Measurements from ENCODE around the gene COP1.
A peak's percentile ranks its signal among the peaks of the same experiment; 100 is the strongest.

COP1 gene

DNA sequence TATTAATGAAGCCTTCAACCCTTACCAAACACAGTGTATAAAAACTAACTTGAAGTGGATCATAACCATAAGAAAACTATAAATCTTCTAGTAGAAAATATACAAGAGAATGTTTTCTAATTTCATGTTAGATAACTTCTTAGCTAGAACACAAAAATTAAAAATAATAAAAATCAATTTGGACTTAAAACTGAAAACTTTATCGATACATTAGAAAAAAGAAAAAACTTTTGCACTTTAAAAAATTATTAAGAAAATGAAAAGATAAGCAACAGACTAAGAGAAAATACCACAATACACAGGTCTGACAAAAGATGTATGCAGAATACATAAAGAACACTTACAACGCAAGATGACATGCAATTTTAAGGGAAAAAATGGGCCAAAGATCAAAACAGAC, 8.7 kb downstream of the COP1 start:
- DNase-seq: no peak

DNA sequence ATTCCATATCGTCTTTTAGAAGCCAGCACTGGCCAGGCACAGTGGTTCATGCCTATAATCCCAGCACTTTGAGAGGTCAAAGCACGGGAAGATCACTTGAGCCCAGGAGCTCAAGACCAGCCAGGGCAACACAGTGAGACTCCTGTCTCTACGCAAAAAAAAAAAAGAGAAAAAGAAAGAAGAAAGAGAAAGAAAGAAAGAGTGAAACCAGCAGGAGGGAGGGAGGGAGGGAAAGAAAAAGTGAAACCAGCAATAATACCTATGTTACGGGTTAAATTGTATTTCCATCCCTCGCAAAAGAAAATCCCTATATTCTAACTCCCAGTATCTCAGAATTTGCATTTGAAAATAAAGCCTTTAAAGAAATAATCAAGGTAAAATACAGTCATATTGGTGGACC, 10.4 kb downstream of the COP1 start:
- DNase-seq: no peak

DNA sequence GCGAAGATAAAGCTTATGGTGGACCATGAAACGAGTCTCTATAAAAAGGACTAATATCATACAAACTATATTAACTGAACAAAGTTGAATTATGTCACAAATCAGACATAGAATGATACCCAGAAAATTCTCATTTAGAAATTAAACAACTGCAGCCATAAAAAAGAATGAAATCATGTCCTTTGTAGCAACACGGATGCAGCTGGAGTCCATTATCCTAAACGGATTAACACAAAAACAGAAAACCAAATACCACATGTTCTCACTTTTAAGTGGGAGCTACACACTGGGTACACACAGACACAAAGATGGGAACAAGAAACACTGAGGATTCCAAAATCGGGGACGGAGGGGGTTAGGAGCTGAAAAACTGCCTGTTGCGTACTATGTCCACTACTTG, 11.5 kb downstream of the COP1 start:
- no peak for DNase-seq

DNA sequence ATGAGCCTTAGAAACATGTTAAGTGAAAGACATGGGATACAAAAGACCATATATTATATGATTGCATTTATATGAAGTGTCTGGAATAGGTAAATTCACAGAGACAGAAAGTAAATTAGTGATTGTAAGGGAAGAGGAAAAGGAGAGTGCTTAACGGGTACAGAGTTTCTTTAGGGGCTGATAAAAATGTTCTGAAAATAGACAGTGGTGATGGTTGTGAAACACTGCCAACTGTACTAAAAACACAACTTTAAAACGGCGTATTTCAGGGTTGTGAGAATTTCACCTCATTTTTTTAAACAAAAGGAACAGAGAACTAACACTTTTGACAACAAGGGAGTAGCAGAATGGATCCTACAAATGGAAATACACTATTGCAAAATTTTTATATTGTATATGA, 13.4 kb downstream of the COP1 start:
- no peak for DNase-seq

DNA sequence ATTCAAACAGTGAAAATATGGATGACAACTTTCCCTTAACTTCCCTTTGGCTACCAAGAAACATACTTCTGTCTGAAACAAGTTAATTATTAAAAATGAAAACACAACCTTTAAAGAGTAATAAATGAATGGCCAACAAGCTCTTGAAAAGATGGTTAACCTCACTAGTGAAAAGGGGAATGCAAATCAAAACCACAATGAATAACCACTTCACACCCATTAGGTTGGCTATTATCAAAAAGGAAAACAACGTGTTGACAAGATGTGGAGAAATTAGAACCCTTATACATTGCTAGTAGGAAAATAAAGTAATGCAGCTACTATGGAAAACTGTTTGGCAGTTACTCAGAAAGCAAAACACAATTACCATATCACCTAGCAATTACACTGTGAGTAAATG, 14.1 kb downstream of the COP1 start:
- DNase-seq: no peak

DNA sequence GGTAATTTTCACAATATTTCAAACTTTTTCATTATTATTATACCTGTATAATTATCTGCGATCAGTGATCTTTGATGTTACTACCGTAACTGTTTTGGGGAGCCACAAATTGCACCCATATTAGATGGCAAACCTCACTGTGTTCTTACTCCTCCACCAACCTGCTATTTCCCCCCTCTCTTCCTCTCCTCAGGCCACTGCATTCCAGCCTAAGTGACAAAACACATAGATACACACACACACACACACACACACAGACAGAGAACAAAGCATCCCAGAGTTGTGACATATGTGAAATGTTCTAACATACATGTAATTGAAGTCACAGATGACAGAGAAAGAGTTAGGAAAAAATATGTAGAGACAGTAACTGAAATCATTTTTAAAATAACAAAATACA, 18.5 kb downstream of the COP1 start:
- no peak for DNase-seq

DNA sequence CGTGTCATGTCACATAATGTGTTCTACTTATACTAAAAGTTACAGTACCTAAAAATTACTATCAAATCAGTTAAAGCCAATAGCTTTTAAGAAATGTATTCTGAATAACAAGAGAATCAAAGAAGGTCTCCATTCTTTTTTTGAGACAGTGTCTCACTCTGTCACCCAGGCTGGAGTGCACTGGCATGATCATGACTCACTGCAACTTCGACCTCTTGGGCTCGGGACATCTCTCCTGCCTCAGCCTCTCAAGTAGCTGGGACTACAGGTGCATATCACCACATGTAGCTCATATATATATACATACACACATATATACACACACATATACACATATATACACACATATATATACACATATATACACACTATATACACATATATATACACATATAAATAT, 20.1 kb downstream of the COP1 start:
- no peak for DNase-seq

DNA sequence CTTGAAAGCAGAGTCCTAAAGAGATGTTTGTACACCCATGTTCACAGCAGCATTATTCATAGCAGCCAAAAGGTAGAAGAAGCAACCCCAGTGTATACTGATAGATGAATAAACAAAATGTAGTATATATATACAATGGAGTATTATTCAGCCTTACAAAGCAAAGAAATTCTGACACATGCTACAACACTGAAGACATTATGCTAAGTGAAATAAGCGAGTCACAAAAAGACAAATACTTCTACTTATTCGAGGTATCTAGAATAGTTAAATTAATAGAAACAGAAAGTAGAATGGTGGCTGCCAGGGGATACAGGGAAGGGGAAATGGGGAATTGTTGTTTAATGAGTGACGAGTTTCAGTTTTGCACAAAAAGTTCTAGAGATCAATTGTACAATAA, 23.5 kb downstream of the COP1 start:
- no peak for DNase-seq

DNA sequence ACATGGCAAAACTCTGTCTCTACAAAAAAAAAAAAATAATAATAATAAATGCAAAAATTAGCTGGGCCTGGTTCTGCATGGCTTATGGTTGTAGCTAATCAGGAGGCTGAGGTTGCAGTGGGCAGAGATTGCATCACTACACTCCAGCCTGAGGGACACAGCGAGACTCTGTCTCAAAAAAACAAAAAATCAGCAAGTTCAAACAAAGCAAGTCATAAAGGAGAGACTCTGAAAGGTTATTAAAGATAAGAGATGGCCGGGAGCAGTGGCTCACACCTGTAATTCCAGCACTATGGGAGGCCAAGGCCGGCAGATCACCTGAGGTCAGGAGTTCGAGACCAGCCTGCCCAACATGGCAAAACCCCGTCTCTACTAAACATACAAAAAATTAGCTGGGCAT, 28.8 kb downstream of the COP1 start:
- peak; percentile 6 for DNase-seq

DNA sequence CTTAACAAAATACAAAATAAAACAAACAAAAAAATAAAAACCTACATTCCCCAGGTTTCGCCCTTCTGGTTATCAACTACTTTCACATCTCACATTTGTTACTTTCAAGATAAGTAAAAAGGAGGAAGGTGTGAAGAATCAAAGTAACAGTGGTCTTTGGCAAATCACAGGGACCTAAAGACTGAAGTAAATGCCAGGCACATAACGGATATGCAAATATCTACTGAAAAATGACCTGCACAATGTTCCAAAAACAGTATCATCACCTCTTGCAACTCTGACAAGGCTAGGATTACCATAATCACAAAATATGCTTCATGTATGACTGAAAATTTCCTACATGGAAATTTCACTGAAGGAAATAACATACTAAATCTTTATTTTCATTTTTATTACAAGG, 29.3 kb downstream of the COP1 start:
- no peak for DNase-seq

DNA sequence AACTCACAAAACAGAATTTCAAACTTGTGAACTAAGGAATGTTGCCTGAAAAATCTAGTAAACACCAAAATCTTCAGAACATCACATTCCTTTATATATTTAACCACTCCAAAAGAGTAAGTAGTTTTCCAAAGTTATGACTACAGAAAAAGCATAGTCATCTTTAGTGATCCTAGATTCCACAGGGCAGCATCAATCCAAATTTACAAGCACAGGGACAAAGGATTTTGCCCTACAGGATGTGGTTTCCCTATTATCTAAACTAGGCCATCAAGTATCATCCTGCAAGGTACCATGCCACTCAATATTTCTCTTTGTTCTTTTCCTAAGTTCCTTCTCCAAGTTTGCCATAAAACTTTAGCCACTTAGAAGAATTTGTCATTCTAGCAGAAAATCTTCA, 33.0 kb downstream of the COP1 start:
- peak; percentile 3 for DNase-seq

DNA sequence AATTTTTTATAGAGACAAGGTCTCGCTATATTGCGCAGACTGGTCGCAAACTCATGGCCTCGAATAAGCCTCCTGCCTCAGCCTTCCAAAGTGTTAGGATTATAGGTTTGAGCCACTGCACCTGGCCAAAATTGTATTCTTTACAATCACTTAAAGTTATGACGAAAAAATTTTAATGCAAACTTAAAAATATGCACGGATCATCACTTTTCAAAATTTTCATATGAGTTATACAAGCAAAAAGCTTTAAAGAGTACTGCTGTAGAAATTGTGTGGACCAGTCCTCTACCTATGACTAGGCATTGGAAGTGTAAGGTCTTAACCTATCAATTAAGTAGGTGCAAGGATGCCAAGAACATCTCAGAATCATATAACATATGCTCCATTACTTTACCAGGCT, 34.9 kb downstream of the COP1 start:
- DNase-seq: no peak

DNA sequence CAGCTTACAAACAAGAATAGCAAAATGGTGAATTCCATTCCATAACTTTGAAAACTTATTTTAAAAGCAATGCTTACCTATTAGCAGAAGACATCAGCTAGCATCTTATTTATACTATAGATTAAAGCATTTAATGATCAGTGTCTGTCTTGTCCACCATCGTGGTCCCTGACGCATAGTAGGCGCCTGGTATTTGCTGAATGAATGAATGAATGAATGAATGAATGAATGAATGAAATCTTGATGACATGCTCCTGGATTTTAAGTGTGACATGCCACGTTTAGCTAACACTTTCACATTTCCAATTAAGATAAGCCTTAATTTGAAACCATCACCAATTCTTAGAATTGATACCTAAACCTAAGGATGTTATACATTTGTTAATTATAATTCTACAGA, 39.9 kb downstream of the COP1 start:
- no peak for DNase-seq

DNA sequence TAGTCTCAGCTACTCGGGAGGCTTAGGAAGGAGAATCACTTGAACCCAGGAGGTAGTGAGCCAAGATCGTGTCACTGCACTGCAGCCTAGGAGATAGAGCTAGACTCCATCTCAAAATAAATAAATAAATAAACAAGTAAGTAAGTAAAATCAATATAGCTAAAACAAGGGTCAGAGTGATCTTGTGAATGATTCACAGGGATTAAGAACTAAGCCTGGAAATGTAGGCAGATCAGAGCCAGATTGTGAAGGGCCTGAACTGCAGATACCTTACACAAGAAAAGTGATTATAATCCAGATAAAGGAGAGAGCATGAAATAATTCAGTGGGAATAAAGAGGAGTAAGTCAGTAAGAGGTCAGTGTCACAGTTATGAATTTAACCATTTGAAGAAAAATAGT, 41.5 kb downstream of the COP1 start:
- no peak for DNase-seq

DNA sequence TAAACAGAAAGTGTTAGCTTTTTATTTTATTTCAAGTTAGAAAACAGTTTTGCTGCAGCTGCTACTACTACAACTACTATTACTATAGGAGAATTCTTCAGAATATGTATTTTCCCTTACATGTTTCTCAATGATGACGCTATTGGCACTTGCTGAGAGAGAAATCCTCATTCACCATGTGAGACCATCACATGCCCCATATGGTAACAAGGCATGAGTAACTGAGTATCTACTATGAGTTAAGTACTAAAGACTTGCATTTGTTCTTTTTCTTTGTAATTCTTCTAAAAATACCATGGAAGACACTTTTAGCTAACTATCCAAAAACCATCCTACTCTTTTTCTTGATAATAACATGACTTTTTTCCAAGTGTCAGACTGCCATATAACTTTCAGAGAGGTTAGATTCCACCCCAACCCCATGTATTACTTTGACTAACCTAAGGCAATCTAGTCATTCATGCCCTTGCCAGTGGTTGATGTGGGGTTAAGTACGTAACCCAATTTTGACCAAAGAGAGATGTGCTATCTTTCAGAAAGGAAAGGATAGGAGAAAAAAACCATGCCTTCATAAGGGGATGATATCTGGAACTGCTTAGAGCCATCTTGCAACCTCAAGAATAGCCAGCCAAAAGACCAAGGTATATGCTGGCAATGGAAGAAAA, 42.9 kb downstream of the COP1 start:
- DNase-seq: no peak

DNA sequence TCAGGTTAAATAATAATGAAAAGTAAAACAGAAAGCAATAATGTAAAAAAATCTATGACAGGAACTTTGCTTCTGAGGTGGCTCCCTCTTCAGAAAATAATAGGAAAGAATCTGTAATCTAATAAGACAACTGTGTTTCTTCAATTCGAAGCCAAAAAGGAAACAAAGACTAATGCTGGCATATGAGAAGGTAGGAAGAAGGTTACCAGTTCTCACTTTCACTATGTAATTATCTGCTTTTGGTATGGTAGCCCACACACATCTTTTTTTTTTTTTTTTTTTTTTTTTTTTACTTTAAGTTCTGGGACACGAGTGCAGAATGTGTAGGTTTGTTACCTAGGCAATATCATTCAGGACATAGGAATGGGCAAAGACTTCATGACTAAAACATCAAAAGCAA, 47.1 kb downstream of the COP1 start:
- no peak for DNase-seq

DNA sequence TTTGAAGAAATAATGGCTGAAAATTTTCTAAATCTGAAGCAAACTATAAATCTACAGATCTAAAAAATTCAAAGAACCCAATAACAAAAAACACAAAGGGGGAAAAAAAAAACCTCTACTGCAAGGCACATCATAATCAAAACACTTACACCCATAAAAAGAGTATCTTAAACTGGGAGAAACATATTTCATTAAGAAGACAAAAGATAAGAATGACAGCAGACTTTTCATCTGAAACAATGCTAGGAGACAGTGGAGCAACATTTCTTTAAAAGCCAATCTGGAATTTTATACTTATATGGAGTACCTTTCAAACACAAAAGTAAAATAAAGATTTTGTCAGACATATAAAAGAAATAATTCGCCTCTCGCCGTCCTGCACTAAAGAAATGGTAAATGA, 49.1 kb downstream of the COP1 start:
- DNase-seq: no peak

DNA sequence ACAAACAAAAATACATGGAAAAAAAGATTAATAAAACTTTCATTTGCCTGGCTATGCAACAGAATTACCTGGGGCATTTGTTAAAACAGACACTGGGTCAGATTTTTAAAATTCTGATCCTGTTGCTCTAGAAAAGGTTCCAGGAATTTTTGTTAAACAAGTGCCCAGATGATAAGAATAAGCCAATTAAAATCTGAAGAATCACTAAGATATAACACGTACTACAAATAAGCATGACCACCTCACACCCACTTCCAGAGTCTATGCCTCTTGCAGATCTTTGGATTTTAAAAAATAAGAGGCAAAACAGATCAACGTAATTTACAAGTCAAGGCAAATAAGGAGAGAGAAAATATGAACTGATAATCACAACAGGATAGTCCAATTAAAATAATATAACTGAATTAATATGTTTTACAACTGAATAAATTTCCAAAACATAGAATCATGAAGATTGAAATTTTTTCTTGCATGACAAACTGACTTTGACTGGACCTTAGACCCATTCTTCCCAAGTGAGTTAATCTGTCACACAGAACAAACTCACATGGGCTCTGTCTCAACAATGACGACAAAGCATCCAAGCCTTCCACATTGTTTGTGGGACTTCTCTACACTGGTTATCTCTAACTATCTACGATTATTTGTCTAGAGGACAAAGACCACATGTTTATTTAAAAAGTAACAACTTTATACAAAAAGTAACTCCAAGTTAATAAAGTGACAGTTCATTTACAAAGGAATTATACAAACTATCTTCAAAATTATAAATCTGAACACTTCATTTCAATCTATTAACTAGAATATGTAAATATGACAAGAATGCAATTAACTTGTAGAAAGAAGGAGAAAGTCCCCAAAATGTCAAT, 56.9 kb downstream of the COP1 start:
- no peak for DNase-seq

DNA sequence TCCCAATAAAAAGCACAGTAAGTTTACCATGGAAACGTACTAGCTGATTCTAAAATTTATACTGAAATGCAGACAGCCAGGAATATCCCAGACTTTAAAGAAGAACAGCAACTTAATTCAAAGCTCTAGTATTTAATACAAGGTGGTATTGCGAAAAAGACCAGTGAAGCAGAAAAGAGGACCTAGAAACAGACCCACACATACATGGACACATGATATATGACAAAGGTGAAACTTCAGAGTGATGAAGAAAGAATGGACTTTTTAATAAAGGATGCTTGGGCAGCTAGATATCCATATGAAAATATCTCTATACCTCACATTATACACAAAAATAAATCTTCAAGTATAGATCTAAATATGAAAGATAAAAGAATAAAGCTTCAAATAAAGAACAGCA, 62.6 kb downstream of the COP1 start:
- no peak for DNase-seq

DNA sequence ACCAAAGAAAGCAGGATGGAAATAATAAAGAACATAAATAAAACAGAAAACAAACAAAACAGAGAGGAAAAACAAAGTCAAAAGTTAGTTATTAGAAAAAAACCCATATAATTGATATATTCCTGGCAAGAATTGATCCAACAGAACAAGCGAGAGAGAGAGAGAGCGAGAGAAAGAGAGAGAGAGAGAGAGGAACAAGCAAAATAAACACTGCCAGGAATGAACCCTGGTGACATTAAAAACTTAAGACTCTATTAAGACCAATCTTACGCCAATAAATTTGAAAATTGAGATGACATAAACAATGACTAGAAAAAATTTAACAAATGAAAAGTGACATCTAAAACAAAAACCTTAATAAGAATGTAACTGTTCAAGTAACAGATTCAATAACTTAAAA, 64.1 kb downstream of the COP1 start:
- DNase-seq: no peak

DNA sequence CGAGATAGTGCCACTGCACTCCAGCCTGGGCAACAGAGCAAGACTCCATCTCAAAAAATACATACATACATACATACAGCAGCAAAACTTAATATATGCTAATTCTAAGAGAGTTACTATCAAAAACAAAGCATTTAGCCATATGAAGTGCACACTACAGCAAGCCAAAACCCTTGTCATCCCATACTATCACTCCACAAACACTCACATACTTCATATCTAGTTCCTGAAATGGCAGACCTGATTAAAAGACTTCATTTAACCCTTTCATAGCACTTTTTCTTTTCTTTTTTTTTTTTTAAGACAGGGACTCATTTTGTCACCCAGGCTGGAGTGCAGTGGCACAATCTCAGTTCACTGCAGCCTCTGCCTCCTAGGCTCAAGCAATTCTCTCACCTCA, 65.6 kb downstream of the COP1 start:
- DNase-seq: no peak

DNA sequence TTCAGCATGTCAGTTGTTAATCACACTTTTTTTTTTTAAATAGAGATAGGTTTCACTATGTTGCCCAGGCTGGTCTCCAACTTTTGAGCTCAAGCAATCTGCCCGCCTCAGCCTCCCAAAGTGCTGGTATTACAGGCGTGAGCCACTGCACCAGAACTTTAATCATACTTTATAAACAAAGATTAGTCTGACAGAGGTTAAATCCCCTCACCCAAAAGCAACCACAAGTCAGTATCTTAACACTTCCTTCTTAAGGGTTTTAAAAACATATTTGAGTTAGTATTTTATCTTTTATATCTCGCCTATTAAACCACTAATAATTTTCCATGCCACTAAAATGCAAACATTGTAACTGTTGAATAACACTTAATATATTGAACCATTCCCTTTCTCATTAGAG, 70.2 kb downstream of the COP1 start:
- no peak for DNase-seq

DNA sequence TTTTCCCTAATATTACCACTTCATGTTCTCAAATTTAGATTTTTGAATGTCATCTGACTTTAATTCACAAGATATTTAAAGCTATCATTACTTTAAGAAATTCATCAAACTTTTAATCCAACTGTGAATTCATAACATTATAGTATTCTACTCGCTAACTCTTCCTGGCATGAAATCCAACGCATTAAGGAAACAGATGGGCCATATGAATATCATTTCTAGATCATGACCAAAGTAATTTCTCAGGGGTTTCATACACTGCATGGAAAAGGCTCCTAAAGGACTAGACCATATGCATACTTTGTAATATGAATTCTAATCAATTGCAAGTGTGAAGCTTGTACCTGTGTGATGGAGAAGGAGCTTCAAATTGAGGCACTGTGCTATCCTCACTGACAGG, 72.4 kb downstream of the COP1 start:
- no peak for DNase-seq

DNA sequence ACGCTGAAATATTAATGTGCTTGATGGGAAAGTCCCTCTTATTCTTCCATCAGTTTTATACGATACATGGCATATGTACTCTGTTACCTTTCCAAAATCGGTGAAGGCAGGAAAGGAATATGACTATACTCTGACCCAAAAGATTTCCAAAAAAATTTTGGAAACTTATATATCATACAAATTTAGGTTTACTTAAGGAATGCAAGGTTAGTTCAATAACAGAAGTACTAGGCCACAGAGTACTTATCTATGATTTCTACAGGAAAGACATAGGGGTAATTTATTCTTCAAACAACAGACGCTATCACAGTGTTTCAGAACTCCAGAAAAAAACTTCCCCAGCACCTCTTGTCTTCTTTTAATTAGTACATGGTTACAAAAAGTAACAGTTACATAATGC, 84.8 kb downstream of the COP1 start:
- DNase-seq: no peak

DNA sequence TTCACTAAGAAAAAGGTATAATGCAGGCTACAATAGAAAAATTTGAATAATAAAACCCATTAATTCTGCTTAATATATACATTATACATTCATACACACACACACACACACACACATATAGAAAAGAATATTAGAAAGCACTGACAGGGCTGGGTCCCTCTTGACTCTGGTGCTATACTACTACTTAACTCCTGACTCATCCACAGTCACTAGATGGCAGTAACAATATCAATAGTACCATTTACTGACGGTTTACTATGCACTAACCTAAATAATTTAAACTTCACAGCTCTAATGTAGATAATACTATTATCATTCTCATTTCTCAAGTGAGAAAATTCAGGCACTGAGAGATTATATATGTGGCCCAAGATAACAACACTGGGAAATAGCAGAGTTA, 87.5 kb downstream of the COP1 start:
- peak; percentile 24 for DNase-seq

Measured in fibroblast of skin of scalp (primary cell).